Tibial nerve (tissue), 4 donors: ENCODE data around the gene MLST8. TPM values are rescaled to one million over a fixed set of nuclear protein-coding genes. Genes with fewer than 3 reads are reported as not detected.

Experiments used
- DNase-seq, 2 donors: peaks; one replicate each; pipeline ENCODE4 v3.0.0-alpha.2; 2019; ENCODE audit warnings: low spot score in 2 of 2
- H3K27ac ChIP-seq, 4 donors: fragments of 200-600 bp; sonication (generic) in 3 of 4; one replicate each; pipeline ENCODE4 v1.5.1; 2017 to 2019; ENCODE audit warnings: mild to moderate bottlenecking in 1 of 4
- H3K27me3 ChIP-seq, 2 donors: fragments of 200-600 bp; sonication (generic) in 1 of 2; one replicate each; pipeline versions ENCODE4 v1.5.1 to v1.6.0; 2017 to 2019
- H3K36me3 ChIP-seq, 3 donors: fragments of 200-600 bp; sonication (generic); one replicate each; pipeline ENCODE4 v1.5.1; 2018 to 2019
- H3K4me1 ChIP-seq, 4 donors: fragments of 200-600 bp; sonication (generic) in 3 of 4; one replicate each; pipeline ENCODE4 v1.5.1; 2017 to 2019
- H3K4me3 ChIP-seq, 4 donors: fragments of 200-600 bp; sonication (generic) in 3 of 4; one replicate each; pipeline ENCODE4 v1.5.1; 2017 to 2019; ENCODE audit warnings: mild to moderate bottlenecking in 1 of 4, moderate library complexity in 1 of 4
- H3K9me3 ChIP-seq, 4 donors: fragments of 200-600 bp; sonication (generic) in 3 of 4; one replicate each; pipeline ENCODE4 v1.5.1; 2017 to 2019
- CTCF ChIP-seq, 5 experiments: fragments of 200-600 bp in 3 of 5; fragments of 450-650 bp in 2 of 5; sonication (generic) in 3 of 5; IDR thresholded peaks; one replicate each; pipeline ENCODE4 v1.5.1; 2016 to 2019; ENCODE audit warnings: antibody characterized with exemption in 5 of 5, mild to moderate bottlenecking in 3 of 5, moderate library complexity in 2 of 5
- EP300 ChIP-seq, 2 donors: sonication (generic); formaldehyde crosslinking; IDR thresholded peaks; one replicate each; pipeline ENCODE4 v1.6.1; 2017; ENCODE audit warnings: antibody characterized with exemption in 2 of 2, mild to moderate bottlenecking in 1 of 2
- POLR2A ChIP-seq, 2 donors: fragments of 450-650 bp; IDR thresholded peaks; one replicate each; pipeline ENCODE4 v1.6.1; 2017; ENCODE audit warnings: antibody characterized with exemption in 2 of 2, mild to moderate bottlenecking in 2 of 2, moderate library complexity in 2 of 2
- WGBS, 2 donors: methylation state at CpG; one replicate each; pipeline ENCODE4 v1.1.5; 2018; 5-methylcytosine and 5-hydroxymethylcytosine counted together
- total RNA-seq, 4 donors: library from RNA; depleted of rRNA; stranded (reverse); fragments of >200 nt; gene quantifications; one replicate each; pipeline ENCODE4 v1.1.0, GENCODE V29; 2016

Gene MLST8
- total RNA-seq, 4 donors from 2014 or later = 28.8 to 73.8 (median 43.8) TPM

- TF ChIP-seq CTCF (IDR thresholded peaks at IDR 0.05) (no peak), POLR2A (IDR thresholded peaks at IDR 0.05) (no peak), EP300 (IDR thresholded peaks at IDR 0.05) (no peak)
- DNase-seq = no peak
- Histone ChIP-seq H3K36me3 (no peaks in the 10 kb centered on the region), H3K4me1 (peaks cover 0 to 37% (median 13%) of the 10 kb centered on the region in 4 donors), H3K27me3 (peaks cover 0 to 45% of the 10 kb centered on the region in 2 donors), H3K9me3 (no peaks in the 10 kb centered on the region), H3K4me3 (no peak overlapping the region), H3K27ac (no peak overlapping the region)
- 66 to 73% methylated on average over 13 to 14 of the region's 16 CpGs for WGBS, 2 donors
These were observed 11.0 kb upstream of the MLST8 start for GRCh38 chr16:2194166-2194834.

- no peak overlapping the region for H3K4me3 ChIP-seq
- H3K4me1 ChIP-seq = peaks cover 0 to 37% (median 13%) of the 10 kb centered on the region in 4 donors
- no peaks in the 10 kb centered on the region for H3K9me3 ChIP-seq
- no peaks in the 10 kb centered on the region for H3K36me3 ChIP-seq
- peaks cover 0 to 46% of the 10 kb centered on the region in 2 donors for H3K27me3 ChIP-seq
- no peak for DNase-seq
- TF ChIP-seq CTCF (IDR thresholded peaks at IDR 0.05) (peak in 2 of 5 experiments; percentile 19 to 39), EP300 (IDR thresholded peaks at IDR 0.05) (no peak)
- no peak overlapping the region for H3K27ac ChIP-seq
- 15 to 61% methylated on average over 4 to 9 of the region's 10 CpGs for WGBS, 2 donors
These were observed 10.4 kb upstream of the MLST8 start for GRCh38 chr16:2194852-2195321.

DNA sequence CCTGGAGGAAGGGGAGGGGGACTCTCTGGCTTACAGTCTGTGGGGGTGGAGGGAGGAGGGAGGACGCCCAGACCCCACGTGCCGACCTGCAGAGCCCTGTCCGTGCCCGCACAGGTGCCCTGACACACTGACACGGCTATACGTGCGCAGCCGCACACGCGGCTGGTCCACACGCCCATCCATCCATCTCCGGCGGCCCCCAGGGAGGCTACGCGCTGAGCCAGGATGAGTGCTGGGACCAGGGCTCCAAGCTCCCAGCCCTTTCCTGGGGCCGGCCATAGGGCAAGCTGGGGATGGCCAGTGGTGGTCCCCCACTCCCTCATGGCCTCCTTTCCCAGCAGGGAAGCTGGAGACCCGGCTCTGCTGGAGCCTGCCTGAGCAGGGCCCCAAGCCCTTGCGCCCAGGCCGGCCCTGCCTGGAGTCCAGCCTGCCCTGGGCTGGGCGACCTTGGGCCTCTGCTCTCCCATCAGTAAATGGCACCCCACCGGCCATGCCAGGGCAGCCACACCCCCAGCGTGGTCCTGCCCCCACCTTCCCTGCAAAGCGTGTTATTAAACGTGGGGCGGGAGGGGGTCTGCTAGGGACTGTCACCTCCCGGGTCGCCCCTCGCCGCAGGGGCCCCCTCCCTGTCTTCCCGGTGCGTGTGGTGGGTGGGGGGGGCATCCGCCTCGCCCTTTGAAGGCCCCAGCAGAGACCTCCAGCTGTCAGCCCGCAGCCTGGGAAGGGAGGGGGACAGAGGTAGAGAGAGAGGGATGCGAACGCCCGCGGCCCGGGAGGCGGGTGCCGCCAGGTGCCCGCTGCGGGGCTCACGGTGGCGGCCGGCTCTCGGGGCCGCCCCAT lies 9.7 kb upstream of the MLST8 start:
- Histone ChIP-seq H3K27ac (peak overlapping the region in 1 of 4 donors; percentile 4), H3K36me3 (no peaks in the 10 kb centered on the region), H3K4me1 (peaks cover 0 to 37% (median 13%) of the 10 kb centered on the region in 4 donors), H3K4me3 (peak overlapping the region in 2 of 4 donors; percentile 17 to 55), H3K9me3 (no peaks in the 10 kb centered on the region), H3K27me3 (peaks cover 0 to 46% of the 10 kb centered on the region in 2 donors)
- no peak for DNase-seq
- 11 to 16% methylated on average over 20 to 34 of the region's 49 CpGs for WGBS, 2 donors
- TF ChIP-seq EP300 (IDR thresholded peaks at IDR 0.05) (no peak), POLR2A (IDR thresholded peaks at IDR 0.05) (no peak), CTCF (IDR thresholded peaks at IDR 0.05) (no peak)

DNA sequence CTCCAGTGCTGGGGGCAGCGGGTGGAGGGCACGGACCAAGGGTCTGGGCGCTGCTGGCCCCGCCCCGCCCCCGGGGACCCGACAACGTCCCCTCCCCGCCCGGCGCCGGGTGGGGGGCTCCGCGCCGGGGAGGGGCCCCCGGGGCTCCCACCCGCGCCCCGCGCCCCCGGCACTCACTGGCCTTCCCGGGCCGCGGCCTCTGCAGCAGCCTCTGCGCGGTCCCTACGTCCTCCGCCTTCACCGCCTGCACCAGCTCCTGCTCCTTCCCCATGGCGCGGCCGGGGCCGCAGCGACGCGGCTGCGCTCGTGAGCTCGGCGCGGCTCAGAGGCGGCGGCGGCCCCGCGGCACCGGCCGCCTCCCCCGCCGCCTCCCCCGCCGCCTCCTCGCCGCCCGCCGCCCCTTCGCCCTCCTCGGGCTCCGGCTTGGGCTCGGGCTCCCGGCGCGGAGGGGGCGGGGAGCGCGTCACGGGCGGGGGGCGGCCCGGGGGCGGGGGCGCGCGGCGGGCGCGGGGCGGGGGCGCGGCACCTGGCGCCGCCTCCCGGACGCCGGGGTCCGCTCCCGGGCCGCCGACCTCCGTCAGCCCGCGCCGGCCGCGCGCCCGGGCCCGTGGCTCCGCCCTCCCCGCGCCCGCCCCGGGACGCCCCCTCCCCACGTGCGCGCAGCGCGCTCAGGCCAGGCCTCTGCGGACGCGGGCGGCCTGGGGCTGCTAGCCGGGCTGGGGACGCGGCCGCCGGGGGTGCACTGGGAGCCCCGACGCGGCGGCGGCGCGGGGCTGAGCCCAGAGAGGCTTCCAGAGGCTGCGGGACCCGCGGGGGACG lies 8.9 kb upstream of the MLST8 start, which contains the start of gene CASKIN1:
CASKIN1 (minus strand) TSS at position 444 of the 819 bp plus-strand sequence; CDS start at position 271, 173 bp downstream.
- peaks cover 0 to 46% of the 10 kb centered on the region in 2 donors for H3K27me3 ChIP-seq
- H3K4me3 ChIP-seq = peak within 1 kb of the TSS in 3 of 4 donors; percentile 15 to 55 (median 17)
- WGBS, 2 donors = 5% methylated on average over 15 of the region's 129 CpGs; no CpG with 5 or more reads in 1 of the 2 donors
- H3K27ac ChIP-seq = peak within 1 kb of the TSS in 1 of 4 donors; percentile 4
- peaks cover 0 to 29% (median 9%) of the 10 kb centered on the region in 4 donors for H3K4me1 ChIP-seq
- H3K36me3 ChIP-seq = no peaks in the 10 kb centered on the region
- H3K9me3 ChIP-seq = no peaks in the 10 kb centered on the region
- TF ChIP-seq POLR2A (IDR thresholded peaks at IDR 0.05) (no peak), EP300 (IDR thresholded peaks at IDR 0.05) (no peak), CTCF (IDR thresholded peaks at IDR 0.05) (no peak)
- no peak for DNase-seq
